ENCODE data around the gene HHATL.

The HHATL gene

GRCh38 chr3:42662037-42662812 is 40.4 kb downstream of the HHATL start:
- DNase-seq, result no peak

DNA sequence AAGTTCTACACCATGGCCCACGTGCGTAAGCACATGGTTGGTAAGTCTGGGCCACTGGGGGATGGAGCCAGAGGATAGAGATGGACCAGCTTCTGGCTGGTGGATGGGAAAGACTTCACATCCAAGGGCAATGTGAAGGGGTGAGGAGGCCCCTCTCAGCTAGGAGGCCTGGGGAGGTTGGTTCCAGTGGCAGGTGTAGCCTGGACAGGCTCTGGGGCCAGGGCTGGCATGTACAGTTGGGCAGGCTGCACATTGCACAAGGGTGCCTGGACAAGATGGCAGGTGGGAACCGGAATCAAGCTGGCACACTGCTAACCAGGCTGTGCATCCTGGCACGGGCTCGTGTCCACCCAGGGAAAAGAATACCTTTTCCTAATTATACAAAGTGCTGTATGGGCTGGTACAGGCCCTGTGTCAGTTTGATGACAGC is 41.0 kb downstream of the HHATL start:
- no peak for DNase-seq

GRCh38 chr3:42660898-42661297 is 41.7 kb downstream of the HHATL start:
- DNase-seq, result no peak

DNA sequence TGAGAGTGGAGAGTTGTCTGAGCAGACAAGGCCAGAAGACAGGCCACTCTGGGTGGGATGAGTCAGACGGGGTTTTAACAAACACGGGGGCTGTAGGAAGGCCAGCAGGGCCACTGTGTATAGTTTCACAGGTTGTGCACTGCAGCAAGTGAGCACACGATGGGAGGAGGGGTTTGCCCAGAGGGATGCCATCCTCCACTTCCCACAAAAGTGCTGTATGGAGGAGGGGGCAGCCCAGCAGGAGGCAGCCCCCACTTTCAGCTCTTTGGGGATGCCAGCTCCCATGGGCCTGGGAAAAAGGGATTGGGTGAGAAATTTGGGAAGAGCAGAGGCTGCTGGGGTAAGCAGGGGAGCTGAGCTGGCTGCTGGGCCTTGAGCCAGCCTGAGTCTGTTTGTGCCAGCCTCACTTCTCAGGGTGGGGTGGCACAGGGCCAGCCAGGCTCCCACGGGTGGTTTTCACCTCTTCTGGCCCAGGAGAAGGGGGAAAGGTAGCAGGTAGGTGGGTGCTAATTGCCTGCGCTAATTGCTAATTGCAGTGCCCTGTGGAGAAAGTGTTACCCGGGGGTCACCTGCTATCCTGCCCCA is 42.4 kb downstream of the HHATL start:
- DNase-seq, result no peak

GRCh38 chr3:42659451-42660130 is 43.0 kb downstream of the HHATL start:
- DNase-seq, result no peak

GRCh38 chr3:42658771-42659390 is 43.7 kb downstream of the HHATL start:
- DNase-seq, result no peak

DNA sequence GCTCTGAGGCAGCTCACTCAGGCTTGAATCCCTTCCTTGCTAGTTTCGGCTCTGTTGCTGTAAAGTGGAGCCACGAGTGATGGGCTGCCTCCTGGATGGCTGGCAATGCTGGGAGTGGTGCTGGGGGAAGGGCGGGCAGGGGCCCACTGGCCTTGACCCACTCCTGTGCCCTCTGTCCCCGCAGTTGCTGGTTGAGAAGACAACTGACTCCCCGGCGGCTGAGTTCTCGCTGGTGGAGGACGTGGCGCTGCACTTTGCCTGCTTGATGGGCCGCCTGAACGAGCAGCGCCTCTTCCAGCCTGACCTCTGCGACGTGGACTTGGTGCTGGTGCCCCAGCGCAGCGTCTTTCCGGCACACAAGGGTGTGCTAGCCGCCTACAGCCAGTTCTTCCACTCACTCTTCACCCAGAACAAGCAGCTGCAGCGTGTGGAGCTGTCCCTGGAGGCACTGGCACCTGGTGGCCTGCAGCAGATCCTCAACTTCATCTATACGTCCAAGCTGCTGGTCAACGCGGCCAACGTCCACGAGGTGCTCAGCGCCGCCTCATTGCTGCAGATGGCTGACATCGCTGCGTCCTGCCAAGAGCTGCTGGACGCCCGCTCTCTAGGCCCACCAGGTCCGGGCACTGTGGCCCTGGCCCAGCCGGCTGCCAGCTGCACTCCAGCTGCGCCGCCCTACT is 44.4 kb downstream of the HHATL start:
- no peak for DNase-seq

GRCh38 chr3:42657675-42658074 is 44.9 kb downstream of the HHATL start:
- DNase-seq, result no peak

DNA sequence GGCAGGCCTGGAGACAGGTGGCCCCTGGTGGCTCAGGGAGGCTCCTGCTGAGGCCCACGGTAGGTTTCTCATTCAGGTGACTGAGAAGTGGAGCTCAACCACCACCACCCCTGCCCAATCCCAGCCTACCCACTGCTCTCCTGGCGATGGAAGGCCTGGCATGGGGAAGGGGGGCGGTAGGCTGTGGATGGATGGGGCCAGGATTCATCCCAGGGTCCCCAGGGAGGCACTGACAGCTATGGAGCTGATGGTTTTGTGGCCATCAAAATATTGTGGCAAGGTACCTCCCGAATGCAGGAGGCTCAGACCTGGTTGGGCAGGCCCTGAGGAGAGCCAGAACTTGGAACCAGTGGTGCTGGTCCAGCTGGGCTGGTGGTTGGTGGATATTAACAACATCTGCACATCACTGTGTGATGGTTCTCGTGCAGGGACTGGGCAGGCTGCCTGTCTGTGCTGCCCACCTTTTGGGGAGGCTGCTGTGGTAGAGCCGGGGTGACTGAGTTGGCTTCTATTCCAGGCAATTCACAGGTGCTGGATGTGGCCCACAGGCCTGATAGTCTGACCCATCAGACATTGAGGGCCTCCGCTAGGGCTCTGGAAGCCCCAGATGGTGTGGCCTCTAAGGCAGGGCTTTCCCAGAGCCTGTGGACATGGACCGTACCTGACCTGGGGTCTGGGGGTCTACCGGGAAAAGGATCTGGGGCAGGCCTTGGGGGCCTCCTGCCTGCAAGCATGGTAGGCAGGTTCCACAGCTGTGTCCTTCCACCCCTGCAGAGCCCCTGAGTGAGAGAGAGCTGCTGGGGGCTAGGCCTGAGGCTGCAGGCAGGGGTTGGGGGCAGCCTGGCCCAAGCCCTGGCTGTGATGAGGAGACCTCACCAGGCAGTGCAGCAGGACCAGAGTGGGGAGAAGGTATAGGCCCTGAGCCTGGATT is 45.7 kb downstream of the HHATL start:
- DNase-seq, result no peak

- no peak for DNase-seq
Observed at GRCh38 chr3:42655980-42656679, 46.5 kb downstream of the HHATL start.

DNA sequence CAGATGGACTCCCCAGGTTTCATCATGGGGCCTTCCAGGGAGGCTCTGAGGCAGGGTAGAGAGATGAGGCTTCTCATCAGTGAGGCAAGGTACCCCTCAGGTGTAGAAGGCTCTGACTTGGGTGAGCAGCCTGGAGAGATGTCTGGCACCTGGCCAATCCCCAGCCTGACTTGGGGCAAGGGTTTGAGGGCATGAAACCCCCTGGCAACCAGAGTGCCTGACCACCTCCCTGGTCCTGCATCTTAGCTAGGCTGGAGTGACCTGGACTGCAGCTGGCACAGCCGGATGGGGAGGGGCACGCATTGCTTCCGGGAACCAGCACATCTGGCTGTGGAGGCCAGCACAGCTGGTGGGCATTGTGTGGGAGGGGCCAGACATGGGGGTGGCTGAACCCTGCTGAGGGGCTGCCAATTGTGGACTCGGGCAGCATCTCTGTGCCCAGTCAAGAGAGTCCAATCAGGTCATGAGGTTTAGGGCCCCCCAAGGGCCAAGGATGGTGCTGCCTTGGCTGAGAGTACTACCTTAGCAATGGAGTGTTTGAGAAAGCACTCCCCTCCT is 47.2 kb downstream of the HHATL start:
- DNase-seq, result no peak

DNA sequence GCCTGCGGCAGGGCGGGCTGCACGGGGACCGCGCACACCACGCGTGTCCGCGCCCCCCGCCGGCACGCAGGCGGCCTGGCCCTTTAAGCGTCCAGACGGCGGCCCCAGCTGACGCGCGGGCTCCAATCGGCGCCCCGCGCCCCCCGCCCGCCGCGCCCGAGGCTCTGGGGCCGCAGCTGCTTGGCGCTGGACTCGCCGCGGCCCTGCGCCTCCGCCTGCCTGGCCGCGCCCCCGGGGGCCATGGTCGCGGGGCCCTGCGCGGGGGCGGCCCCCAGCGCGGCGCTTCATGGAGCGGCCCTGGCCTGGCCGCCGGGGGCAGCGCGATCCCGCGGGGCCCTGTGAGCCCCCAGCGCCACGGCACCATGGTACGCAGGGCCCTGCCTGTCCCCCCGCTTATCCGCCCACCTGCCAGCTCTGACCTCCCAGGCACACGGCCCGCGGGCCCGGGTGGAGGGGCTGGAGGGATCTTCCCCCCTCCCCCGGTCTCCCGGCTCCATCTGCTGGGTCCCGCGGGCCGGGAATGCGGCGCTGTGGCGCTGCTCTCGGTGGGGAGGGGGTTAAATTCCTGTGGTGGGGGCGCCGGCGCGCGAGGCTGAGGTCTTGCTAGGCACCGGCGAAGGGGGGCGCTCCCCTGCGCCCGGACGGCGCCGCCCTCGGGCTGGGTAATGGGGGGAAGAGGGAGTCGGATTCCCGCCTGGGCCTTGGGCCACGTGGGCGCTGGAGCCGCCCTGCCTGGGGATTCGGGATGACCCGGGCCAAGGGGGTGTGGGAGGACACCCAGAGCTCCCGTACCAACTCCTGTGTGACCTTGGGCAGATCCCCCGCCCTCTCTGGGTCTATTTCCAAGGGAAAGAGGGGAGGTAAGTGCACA is 48.0 kb downstream of the HHATL start:
- DNase-seq, result no peak

DNA sequence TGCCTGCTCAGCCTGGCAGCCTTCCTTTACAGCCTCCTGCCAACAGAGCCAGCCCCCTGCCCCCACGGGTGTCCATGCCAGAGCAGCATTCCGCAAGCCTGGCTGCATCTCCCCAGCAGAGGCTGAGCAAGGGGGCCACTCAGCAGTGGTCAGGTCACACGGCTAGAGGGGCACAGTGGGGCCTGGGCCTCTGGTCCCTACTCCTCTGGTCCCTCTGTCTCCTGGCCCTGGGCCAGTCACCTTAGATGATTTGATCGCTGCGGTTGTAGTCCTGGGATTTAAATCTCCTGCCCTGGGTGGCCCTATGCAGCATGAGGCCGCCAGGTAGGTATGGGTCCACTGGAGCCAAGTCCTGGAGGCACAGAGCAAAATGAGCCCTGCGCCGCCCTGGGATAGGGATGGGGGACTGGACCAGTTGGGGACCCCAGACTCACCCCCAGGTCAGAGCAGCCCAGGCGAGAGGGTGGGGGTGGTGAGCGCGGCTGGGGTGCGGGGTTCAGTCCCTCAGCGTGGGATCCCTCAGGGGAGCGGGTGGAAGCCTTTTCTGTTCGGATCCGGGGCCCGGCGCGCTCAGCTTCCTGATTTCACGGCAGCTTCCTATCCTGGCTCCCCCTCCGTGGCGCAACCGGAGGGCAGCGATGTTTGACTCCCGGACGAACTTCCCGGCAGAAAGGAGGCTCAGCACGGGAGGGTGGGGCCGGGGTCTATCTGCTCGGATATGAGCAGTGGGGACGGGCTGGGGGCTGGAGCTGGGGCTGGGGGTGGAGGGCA is 48.9 kb downstream of the HHATL start, which contains the start of gene ZBTB47:
TSS of gene ZBTB47 (plus strand) at position 138 of the 771 bp plus-strand sequence. CDS start 4,659 bp downstream, outside the sequence.
- no peak for DNase-seq

GRCh38 chr3:42653303-42653559 is 49.4 kb downstream of the HHATL start:
- no peak for DNase-seq

GRCh38 chr3:42652611-42653302 is 49.8 kb downstream of the HHATL start:
- no peak for DNase-seq

DNA sequence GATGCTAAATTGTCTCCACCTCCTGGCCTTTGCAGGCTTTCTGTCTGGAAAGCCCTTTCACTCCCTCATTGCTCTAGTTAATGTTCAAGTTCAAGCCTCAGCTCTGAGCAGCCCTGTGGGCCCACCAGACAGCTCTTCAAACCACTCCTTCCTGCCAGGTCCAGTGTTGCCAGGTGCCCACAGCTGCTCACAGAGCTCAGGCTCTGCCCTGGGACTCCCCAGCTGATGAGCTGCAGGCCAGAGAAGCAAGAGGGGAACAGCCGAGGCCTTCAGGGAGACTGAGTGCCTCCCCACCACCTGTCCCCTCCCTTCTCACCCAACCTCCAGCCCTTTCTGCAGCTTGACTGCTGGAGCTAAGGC is 50.4 kb downstream of the HHATL start:
- DNase-seq, result no peak

GRCh38 chr3:42651248-42652091 is 51.1 kb downstream of the HHATL start:
- DNase-seq, result no peak

DNA sequence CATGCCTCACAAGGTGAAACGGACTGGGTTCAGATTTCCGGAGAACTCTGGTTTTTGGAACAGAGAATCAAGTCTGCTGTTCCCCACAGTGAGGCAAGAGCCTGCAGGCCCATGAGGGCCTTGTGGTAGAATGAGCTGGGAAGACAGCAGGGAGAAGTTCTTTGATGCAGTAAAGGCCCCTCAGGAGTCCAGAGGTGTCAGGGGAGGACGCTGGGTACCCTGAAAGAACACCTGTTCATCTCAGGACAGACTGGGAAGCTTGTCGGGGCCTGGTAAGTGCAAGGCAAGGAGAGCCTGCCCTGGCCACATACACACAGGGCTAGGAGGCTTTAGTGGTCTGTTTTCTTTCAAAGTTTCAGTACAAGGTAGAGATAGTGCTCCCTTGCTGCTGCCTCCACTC is 52.8 kb downstream of the HHATL start:
- DNase-seq, result no peak

All from NCI-H1436 (cell line).